Activated T-helper 1 cell treated with anti-CD3 and anti-CD28 coated beads, Interleukin-12 subunit alpha, Interleukin-12 subunit beta, Interleukin-2, Interleukin-4 antibody, amounts not matched to agents 30 ng/mL and 10 ng/mL and 1 ng/mL, durations not matched to agents 14 hours and 24 hours and 36 hours (primary cell): ENCODE results near the gene RPE. TPM values are rescaled to one million over a fixed set of nuclear protein-coding genes. Genes with fewer than 3 reads are reported as not detected.

Experiments
- DNase-seq: peaks from one replicate; pipeline ENCODE4 v3.0.0; 2021; ENCODE audit warnings: low spot score
- H3K27ac Mint-ChIP-seq: one replicate; pipeline ENCODE4 v1.8.0; 2021; ENCODE audit warnings: mild to moderate bottlenecking, mixed read lengths
- H3K27me3 Mint-ChIP-seq: one replicate; pipeline ENCODE4 v1.8.0; 2022; ENCODE audit warnings: mild to moderate bottlenecking, moderate library complexity, mixed read lengths; ENCODE audit not compliant: insufficient read depth
- H3K36me3 Mint-ChIP-seq: one replicate; pipeline ENCODE4 v1.8.0; 2021; ENCODE audit warnings: low read depth, mixed read lengths
- H3K4me1 Mint-ChIP-seq: one replicate; pipeline ENCODE4 v1.8.0; 2021; ENCODE audit warnings: low read depth, mixed read lengths
- H3K4me3 Mint-ChIP-seq: one replicate; pipeline ENCODE4 v1.8.0; 2021; ENCODE audit warnings: mild to moderate bottlenecking, moderate library complexity, mixed read lengths
- H3K9me3 Mint-ChIP-seq: one replicate; pipeline ENCODE4 v1.8.0; 2021; ENCODE audit warnings: mixed read lengths
- intact Hi-C: fragments of 100-400 bp; cut with micrococcal nuclease; formaldehyde crosslinking; loops from one replicate; pipeline ENCODE4 v1.15.1; 2024
- total RNA-seq: library from RNA; stranded (reverse); gene quantifications from 2 replicates; pipeline ENCODE4 v1.2.3, GENCODE V29; 2022

Gene RPE
- total RNA-seq, 1 donor from 2014 or later, result 56.8 TPM

- DNase-seq, result no peak
- H3K36me3 Mint-ChIP-seq, result no peaks in the 10 kb centered on the region
- intact Hi-C loops, result loop anchor here (1.0 to 5.0 kb wide), 3 partner anchors 95 to 222 kb away; no protein-coding TSS in a partner anchor
- no peak overlapping the region for H3K27ac Mint-ChIP-seq
- no peaks in the 10 kb centered on the region for H3K4me1 Mint-ChIP-seq
- no peak overlapping the region for H3K4me3 Mint-ChIP-seq
- H3K27me3 Mint-ChIP-seq, result peaks cover 12% of the 10 kb centered on the region
- H3K9me3 Mint-ChIP-seq, result no peaks in the 10 kb centered on the region
Measured at GRCh38 chr2:209977386-209978239, 24.8 kb upstream of the RPE start.

GRCh38 chr2:209984291-209984690 is 18.1 kb upstream of the RPE start:
- Mint-ChIP-seq H3K36me3 (no peaks in the 10 kb centered on the region), H3K4me3 (no peak overlapping the region), H3K4me1 (no peaks in the 10 kb centered on the region), H3K9me3 (no peaks in the 10 kb centered on the region), H3K27ac (no peak overlapping the region), H3K27me3 (peaks cover 17% of the 10 kb centered on the region)
- intact Hi-C loops, result no loop called here
- DNase-seq, result no peak

GRCh38 chr2:209985874-209986273 is 16.6 kb upstream of the RPE start:
- intact Hi-C loops, result no loop called here
- Mint-ChIP-seq H3K9me3 (no peaks in the 10 kb centered on the region), H3K36me3 (no peaks in the 10 kb centered on the region), H3K27me3 (peaks cover 25% of the 10 kb centered on the region), H3K4me3 (no peak overlapping the region), H3K4me1 (no peaks in the 10 kb centered on the region), H3K27ac (no peak overlapping the region)
- DNase-seq, result no peak

GRCh38 chr2:209986415-209986814 is 16.0 kb upstream of the RPE start:
- H3K9me3 Mint-ChIP-seq, result no peaks in the 10 kb centered on the region
- intact Hi-C loops, result no loop called here
- no peaks in the 10 kb centered on the region for H3K36me3 Mint-ChIP-seq
- peaks cover 25% of the 10 kb centered on the region for H3K27me3 Mint-ChIP-seq
- H3K4me3 Mint-ChIP-seq, result no peak overlapping the region
- no peak for DNase-seq
- H3K27ac Mint-ChIP-seq, result no peak overlapping the region
- H3K4me1 Mint-ChIP-seq, result no peaks in the 10 kb centered on the region

DNA sequence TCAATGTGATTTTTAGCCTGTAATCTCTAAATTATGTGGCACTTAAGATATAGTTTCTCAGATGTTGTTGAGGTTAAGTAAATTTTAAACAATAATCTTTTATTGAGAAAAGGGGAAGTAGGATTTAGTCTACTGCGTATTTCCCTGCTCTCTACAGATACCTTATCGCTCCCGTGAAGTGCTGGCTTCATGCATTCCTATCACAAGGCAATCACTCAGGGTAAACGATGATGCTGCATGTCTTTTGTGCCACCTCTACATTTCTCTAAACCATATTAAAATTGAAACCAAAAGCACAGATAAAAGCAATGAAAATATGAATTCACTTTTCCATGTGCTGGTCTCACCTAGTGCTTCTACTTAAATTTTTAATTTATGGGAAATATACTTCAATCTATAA is 14.4 kb upstream of the RPE start:
- Mint-ChIP-seq H3K4me3 (no peak overlapping the region), H3K4me1 (no peaks in the 10 kb centered on the region), H3K27ac (no peak overlapping the region), H3K27me3 (peaks cover 22% of the 10 kb centered on the region), H3K9me3 (no peaks in the 10 kb centered on the region), H3K36me3 (no peaks in the 10 kb centered on the region)
- DNase-seq, result no peak
- intact Hi-C loops, result no loop called here

GRCh38 chr2:209990838-209991237 is 11.6 kb upstream of the RPE start:
- no peaks in the 10 kb centered on the region for H3K4me1 Mint-ChIP-seq
- intact Hi-C loops, result no loop called here
- DNase-seq, result no peak
- peaks cover 15% of the 10 kb centered on the region for H3K27me3 Mint-ChIP-seq
- no peak overlapping the region for H3K27ac Mint-ChIP-seq
- H3K36me3 Mint-ChIP-seq, result no peaks in the 10 kb centered on the region
- H3K9me3 Mint-ChIP-seq, result no peaks in the 10 kb centered on the region
- no peak overlapping the region for H3K4me3 Mint-ChIP-seq

DNA sequence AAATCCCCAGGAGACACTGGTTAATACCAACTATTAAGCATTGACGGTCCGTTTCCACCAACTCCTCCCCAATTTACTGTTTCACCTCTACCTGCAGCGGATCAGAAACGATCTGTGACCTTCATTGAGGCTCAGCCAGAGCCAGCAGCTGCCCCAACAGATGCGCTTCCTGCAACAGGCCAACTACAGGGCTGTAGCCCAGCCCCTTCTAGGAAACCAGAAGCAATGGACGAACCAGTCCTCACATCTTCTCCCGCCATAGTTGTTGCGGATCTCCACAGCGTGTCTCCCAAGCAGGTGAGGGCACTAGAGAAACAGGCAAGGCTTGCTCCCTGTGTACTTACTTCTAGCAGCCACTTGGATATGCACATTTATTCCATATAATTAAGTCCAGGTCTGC is 8.5 kb upstream of the RPE start:
- no peaks in the 10 kb centered on the region for H3K4me1 Mint-ChIP-seq
- no peaks in the 10 kb centered on the region for H3K36me3 Mint-ChIP-seq
- no peak for DNase-seq
- H3K9me3 Mint-ChIP-seq, result no peaks in the 10 kb centered on the region
- no peak overlapping the region for H3K27ac Mint-ChIP-seq
- H3K4me3 Mint-ChIP-seq, result no peak overlapping the region
- intact Hi-C loops, result no loop called here
- peaks cover 15% of the 10 kb centered on the region for H3K27me3 Mint-ChIP-seq

GRCh38 chr2:209998596-209998995 is 3.8 kb upstream of the RPE start:
- intact Hi-C loops, result no loop called here
- no peak overlapping the region for H3K4me3 Mint-ChIP-seq
- H3K9me3 Mint-ChIP-seq, result peaks cover 3% of the 10 kb centered on the region
- H3K27ac Mint-ChIP-seq, result no peak overlapping the region
- DNase-seq, result no peak
- H3K36me3 Mint-ChIP-seq, result no peaks in the 10 kb centered on the region
- H3K27me3 Mint-ChIP-seq, result no peaks in the 10 kb centered on the region
- H3K4me1 Mint-ChIP-seq, result peaks cover 22% of the 10 kb centered on the region

DNA sequence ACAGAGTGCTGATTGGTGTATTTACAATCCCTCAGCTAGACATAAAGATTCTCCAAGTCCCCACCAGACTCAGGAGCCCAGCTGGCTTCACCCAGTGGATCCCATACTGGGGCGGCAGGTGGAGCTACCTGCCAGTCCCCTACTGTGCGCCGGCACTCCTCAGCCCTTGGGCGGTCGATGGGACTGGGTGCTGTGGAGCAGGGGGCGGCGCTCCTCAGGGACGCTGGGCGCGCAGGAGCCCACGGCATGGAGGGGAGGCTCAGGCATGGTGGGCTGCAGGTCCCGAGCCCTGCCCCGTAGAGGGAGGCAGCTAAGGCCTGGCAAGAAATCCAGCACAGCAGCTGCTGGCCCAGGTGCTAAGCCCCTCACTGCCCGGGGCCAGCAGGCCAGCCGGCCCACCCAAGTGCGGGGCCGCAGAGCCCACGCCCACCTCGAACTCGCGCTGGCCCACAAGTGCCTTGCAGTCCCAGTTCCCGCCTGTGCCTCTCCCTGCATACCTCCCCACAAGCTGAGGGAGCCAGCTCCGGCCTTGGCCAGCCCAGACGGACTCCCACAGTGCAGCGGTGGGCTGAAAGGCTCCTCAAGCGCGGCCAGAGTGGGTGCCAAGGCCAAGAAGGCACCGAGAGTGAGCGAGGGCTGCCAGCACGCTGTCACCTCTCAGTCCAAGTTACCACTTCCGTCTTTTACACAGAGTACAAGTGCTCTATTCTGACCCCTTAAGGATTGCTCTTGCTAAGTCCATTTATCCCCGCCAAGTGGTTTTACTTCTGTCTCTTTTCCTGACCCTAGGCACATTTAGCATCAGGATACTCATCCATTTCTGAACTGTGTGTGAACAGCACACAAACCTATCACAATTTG is 1.7 kb upstream of the RPE start:
- intact Hi-C loops, result loop anchor here (5.0 kb wide), 2 partner anchors 1733 to 1748 kb away; partner anchors contain the start of gene PIKFYVE
- H3K9me3 Mint-ChIP-seq, result peaks cover 3% of the 10 kb centered on the region
- no peaks in the 10 kb centered on the region for H3K27me3 Mint-ChIP-seq
- H3K36me3 Mint-ChIP-seq, result peaks cover 12% of the 10 kb centered on the region
- H3K4me3 Mint-ChIP-seq, result no peak overlapping the region
- peaks cover 43% of the 10 kb centered on the region for H3K4me1 Mint-ChIP-seq
- DNase-seq, result no peak
- H3K27ac Mint-ChIP-seq, result no peak overlapping the region

GRCh38 chr2:210003359-210003758 is 921 bp downstream of the RPE start:
- Mint-ChIP-seq H3K4me3 (peak overlapping the region; percentile 96), H3K36me3 (peaks cover 24% of the 10 kb centered on the region), H3K27me3 (no peaks in the 10 kb centered on the region), H3K27ac (peak overlapping the region; percentile 93), H3K9me3 (peaks cover 3% of the 10 kb centered on the region), H3K4me1 (peaks cover 67% of the 10 kb centered on the region)
- no peak for DNase-seq
- intact Hi-C loops, result loop anchor here (2.0 to 5.0 kb wide), 3 partner anchors 15 to 1751 kb away; partner anchors contain the start of gene PIKFYVE

DNA sequence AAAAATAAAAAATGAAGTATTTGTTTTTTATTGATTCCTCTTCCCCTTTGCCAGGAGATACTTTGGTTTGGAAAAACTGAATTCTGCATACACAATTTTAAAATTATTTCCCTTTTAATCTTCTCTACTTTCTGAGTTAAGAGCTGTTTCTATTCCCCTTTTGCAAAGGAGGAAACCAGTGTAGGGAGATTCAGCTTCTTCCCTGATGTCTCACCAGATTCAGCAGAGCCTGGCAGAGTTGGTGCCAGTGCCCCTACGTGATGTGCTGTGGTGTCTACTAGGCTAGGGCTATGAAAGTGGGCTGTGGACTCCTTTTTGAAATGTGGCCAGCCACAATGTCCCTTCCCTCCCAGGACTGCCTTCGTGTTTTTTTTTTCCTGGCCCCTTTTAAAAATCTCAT is 2.4 kb downstream of the RPE start:
- Mint-ChIP-seq H3K4me3 (peak overlapping the region; percentile 96), H3K36me3 (peaks cover 31% of the 10 kb centered on the region), H3K4me1 (peaks cover 62% of the 10 kb centered on the region), H3K9me3 (peaks cover 3% of the 10 kb centered on the region), H3K27ac (no peak overlapping the region), H3K27me3 (no peaks in the 10 kb centered on the region)
- intact Hi-C loops, result loop anchor here (5.0 kb wide), 2 partner anchors 1738 to 1753 kb away; partner anchors contain the start of gene PIKFYVE
- no peak for DNase-seq

DNA sequence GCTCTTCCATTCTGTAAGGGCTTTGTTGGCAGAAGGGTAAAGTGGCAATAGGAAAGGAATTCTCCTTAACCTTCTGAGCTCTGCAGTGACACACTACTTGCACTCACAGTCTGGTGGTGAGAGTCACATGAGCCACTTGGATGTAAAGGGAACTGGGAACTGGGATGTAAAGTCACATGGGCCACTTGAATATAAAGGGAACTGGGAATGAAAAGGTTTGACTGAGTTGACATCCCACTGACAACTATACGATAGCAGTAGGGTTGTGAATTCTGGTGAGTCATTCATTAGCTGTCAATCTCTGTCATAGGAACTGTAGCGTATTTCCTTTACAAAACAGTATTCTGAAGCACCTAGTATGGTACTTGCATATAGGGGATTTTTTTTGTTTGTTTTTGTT is 5.5 kb downstream of the RPE start:
- Mint-ChIP-seq H3K9me3 (no peaks in the 10 kb centered on the region), H3K36me3 (peaks cover 43% of the 10 kb centered on the region), H3K27me3 (no peaks in the 10 kb centered on the region), H3K4me1 (peaks cover 50% of the 10 kb centered on the region), H3K4me3 (no peak overlapping the region), H3K27ac (no peak overlapping the region)
- no peak for DNase-seq
- intact Hi-C loops, result no loop called here

- H3K4me1 Mint-ChIP-seq, result peaks cover 40% of the 10 kb centered on the region
- H3K27ac Mint-ChIP-seq, result no peak overlapping the region
- H3K4me3 Mint-ChIP-seq, result no peak overlapping the region
- intact Hi-C loops, result no loop called here
- no peaks in the 10 kb centered on the region for H3K27me3 Mint-ChIP-seq
- H3K36me3 Mint-ChIP-seq, result peaks cover 42% of the 10 kb centered on the region
- DNase-seq, result no peak
- H3K9me3 Mint-ChIP-seq, result no peaks in the 10 kb centered on the region
Measured at GRCh38 chr2:210009126-210009525, 6.7 kb downstream of the RPE start.
